GM19463 (cell line): ENCODE measurements around the gene CSMD2.

Experiments used
- ATAC-seq: cut with Tn5 transposase; IDR thresholded peaks from one replicate; pipeline ENCODE4 v1.9.1; 2021; ENCODE audit warnings: mild to moderate bottlenecking, moderate library complexity; ENCODE audit not compliant: unreplicated experiment

CSMD2 gene

DNA sequence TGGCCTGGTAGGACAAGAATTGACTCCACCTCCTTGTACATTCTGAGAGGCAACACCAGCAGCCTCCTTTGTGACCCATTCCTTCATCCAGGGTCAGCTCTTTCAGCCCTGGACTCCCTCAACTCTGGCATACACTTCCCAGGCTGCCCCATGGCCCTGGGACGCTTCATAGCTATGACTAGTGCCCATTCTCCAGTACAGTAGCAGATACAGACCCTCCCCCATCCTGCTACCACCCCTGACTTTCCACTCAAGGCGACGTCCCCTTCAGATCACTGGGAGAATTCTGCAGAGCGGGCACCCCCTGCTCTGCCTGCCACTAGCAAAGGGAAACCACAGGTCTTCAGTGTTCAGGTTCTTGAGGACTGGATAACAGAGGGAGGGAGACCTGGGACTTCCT lies 400.9 kb downstream of the CSMD2 start:
- ATAC-seq = no peak

GRCh38 chr1:33763406-33763805 lies 401.6 kb downstream of the CSMD2 start:
- ATAC-seq = no peak

DNA sequence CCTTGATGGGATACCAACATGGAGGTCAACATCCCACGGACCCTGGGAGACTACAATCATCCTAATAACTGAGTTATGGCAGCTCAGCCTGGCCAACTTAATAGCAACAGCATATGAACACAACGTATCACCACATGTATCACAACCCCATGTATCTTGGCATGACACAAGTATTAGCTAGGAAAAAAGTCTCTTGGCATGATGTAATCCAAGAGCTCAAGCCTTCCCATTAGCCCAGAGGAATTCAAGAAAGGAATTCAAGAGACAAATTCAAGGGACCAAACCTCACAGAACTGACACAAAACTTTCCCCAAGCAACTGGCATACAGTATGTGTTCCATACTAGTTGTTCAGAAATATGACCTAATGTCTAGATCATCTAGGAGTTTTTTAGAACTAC lies 402.1 kb downstream of the CSMD2 start:
- ATAC-seq = no peak

DNA sequence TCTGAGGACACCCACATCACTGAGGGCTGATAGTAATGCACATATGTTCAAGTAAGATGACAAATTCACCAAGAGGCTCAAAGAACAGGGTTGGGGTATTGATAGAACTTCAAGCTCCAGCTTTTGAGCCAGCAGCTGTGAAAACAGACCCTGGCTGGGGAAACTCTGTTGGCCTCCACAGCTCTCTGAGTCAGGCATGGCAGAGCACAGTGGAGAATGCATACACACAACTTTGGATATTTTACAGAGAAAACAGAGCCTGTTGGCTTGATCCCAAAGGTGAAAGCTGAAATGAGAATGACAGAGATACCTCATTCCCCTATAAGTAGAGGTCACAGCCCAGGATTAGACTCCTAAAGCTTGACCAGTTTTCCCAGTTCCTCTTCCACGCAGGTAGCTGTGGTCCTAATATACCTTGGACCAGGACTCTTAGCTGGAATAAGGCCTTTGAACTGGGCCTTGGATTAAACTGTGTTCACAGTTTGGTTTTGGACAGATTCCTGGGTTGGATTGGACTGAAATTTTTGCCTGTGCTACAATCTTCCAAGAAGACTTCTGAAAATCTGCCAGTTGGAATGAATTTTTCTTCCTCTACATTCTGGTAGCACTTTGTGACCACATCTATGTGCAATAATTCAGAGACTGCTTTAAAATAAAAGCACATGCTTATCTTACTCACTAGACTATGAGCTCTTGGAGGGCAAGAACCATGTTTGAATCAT lies 402.8 kb downstream of the CSMD2 start:
- ATAC-seq = no peak

DNA sequence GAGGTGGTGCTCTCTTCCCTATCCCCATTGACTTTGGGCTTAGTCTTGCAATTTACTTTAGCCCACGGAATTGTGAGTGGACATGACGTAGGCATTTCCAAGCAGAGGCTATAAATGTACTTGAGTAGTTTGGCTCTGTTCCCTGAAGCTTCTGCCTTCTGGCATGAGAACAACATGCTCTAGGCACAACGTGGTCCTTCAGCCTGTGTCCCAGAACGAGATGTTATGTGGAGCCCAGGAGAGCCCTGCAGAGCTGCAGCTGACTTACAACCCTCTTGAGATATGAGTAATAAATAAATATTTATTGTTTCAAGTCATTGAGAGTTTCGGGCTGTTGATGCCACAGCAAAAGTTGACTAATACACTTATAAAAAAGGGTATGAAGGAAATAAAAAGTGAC lies 406.3 kb downstream of the CSMD2 start:
- no peak for ATAC-seq

DNA sequence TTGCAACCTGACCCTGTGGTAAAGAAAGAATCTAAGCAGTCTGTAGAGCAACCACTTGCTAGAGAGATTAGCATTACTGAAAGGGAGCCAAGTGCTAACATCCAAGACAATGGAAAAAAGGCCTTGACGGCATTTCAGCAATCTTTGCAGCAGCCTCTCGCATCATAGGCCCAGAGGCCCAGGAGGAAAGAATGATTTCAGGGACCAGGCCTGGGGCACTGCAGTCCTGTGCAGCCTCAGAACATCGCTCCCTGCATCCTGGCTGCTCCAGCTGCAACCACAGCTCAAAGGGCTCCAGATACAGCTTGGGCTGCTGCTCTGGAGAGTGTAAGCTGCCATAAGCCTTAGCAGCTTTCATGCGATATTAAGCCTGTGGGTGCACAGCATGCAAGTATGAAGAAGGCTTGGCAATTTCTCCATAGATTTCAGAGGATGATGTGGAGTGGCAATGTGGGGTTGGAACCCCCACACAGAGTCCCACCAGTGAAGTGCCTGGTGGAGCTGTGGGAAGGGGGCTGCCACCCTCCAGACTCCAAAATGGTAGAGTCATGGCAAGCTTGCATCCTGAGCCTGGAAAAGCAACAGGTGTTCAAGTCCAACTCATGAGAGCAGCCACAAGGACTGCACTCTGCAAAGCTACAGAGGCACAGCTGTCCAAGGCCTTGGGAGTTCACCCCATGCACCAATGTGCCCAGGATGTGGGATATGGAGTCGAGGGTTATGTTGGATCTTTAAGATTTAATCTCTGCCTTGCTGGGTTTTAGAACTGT lies 411.8 kb downstream of the CSMD2 start:
- ATAC-seq = no peak

DNA sequence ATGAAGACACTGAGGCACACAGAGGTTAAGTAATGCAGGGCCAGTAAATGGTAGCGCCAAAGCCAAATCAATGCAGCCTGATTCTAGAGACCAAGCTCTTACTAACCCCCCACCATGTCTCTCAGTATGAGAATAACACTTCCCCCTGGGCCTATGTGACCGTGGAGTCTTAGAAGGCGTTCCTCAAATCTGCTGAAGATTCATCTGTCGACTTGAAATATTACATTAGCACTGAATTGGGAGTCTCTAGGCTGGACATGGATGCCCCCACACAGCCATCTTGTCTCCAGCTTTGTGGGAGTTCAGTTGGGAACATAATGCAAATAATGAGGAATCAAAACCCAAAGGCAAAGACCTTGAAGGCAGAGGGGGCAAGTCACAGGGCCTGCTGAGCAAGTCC lies 419.1 kb downstream of the CSMD2 start:
- no peak for ATAC-seq

GRCh38 chr1:33743221-33743998 lies 421.6 kb downstream of the CSMD2 start:
- ATAC-seq = no peak

GRCh38 chr1:33742663-33743062 lies 422.4 kb downstream of the CSMD2 start:
- no peak for ATAC-seq

GRCh38 chr1:33741749-33742148 lies 423.3 kb downstream of the CSMD2 start:
- no peak for ATAC-seq

DNA sequence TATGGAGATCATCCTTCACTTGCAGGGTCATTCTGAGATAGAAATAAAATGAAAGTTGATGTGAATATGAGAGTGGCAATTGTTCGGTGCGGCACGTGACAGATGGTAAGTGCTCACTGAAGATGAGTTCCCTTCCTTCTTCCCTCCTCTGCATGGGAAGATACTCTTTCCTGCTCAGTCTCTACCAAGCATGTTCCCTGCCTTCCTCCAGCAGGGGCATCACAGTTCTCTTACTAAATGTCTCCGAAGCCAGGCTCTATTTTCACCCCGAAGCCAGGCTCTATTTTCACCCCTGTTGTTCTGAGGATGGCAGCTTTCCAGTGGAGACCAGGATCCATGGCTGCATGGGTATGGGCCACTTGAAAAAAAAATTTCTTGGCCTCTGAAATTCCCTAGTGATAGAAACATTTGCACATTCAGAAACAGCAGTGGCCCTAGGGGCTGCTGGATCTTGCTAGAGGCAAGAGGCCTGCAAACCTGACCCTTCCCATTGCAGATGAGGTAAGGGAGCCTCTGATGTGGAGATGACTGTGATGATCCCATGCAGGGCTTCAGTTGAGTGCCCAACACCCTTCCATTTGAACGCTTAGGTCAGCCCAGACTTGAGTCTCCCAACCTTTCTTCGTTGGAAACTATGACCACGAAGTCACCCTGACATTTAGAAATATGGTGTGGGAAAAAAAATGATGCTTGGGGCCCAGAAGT lies 424.8 kb downstream of the CSMD2 start:
- no peak for ATAC-seq

DNA sequence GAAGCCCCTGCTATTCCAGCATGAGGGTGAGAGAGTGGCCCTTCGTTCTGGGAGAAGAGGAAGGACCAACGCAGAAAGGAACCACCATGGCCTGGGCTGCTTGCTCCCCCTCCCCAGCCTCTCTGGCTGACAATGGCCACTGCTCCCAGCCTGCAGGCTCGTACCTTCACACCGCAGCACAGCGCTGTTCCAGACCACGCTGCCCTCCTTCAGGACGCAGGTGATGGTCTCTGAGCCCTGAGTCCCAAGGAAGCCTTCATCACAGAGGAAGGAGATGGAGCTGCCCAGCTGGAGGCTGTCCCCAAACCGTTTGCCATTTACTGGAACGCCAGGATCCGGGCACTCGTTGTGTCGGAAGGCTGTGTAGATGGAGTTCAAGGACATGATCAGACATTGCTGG lies 426.1 kb downstream of the CSMD2 start:
- no peak for ATAC-seq

GRCh38 chr1:33738536-33738935 lies 426.5 kb downstream of the CSMD2 start:
- no peak for ATAC-seq

GRCh38 chr1:33736496-33736895 lies 428.5 kb downstream of the CSMD2 start:
- ATAC-seq = no peak

GRCh38 chr1:33735624-33736023 lies 429.4 kb downstream of the CSMD2 start:
- ATAC-seq = no peak

GRCh38 chr1:33727310-33727709 lies 437.7 kb downstream of the CSMD2 start:
- no peak for ATAC-seq

- no peak for ATAC-seq
Observed at GRCh38 chr1:33726274-33726804, 438.7 kb downstream of the CSMD2 start.

GRCh38 chr1:33725556-33726160 lies 439.4 kb downstream of the CSMD2 start:
- no peak for ATAC-seq

GRCh38 chr1:33725037-33725436 lies 440.0 kb downstream of the CSMD2 start:
- ATAC-seq = no peak

DNA sequence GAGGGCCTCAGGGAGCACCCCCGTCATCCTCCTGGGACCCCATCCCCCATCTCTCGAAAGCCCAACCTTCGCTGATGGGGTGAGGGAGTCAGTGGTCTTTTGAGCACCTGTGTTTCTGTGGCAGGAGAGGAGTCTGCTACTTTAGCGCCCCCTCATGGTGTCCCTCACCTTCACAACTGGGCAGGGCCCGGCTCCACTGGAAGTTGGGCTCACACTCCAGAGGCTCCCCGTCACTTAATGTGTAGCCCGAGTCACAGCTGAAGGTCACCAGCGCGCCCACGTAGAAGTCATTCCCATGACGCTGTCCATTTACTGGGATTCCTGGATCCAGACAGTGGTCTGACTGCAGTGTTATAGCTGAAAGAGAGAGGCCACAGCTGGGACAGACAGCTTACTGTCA lies 440.7 kb downstream of the CSMD2 start:
- ATAC-seq = no peak
